ENCODE measurements around the gene MCRS1.

GRCh38 chr12:49547090-49547690 is 20.8 kb downstream of the MCRS1 start:
- TF ChIP-seq REST (IDR thresholded peaks at IDR 0.05; ENCODE audit: borderline replicate concordance) = no peak
- TF ChIP-seq, protein P1, sequence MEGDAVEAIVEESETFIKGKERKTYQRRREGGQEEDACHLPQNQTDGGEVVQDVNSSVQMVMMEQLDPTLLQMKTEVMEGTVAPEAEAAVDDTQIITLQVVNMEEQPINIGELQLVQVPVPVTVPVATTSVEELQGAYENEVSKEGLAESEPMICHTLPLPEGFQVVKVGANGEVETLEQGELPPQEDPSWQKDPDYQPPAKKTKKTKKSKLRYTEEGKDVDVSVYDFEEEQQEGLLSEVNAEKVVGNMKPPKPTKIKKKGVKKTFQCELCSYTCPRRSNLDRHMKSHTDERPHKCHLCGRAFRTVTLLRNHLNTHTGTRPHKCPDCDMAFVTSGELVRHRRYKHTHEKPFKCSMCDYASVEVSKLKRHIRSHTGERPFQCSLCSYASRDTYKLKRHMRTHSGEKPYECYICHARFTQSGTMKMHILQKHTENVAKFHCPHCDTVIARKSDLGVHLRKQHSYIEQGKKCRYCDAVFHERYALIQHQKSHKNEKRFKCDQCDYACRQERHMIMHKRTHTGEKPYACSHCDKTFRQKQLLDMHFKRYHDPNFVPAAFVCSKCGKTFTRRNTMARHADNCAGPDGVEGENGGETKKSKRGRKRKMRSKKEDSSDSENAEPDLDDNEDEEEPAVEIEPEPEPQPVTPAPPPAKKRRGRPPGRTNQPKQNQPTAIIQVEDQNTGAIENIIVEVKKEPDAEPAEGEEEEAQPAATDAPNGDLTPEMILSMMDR (IDR thresholded peaks at IDR 0.05; ENCODE audit: poor library complexity, severe bottlenecking) = no peak
- no peak for TF ChIP-seq RAD21 (conservative IDR thresholded peaks at IDR 0.05)
- no peak for TF ChIP-seq MXI1 (conservative IDR thresholded peaks at IDR 0.05; ENCODE audit: poor library complexity, severe bottlenecking)
- no peak for TF ChIP-seq POLR2AphosphoS5 (IDR thresholded peaks at IDR 0.05)
- no peak for TF ChIP-seq TAF1 (IDR thresholded peaks at IDR 0.05; ENCODE audit: low read depth)

Measured in neural cell (in vitro differentiated cells).